Heart left ventricle (tissue), 13 donors: Measurements from ENCODE around the gene KRTAP5-6.

Experiments used
- CTCF ChIP-seq, 12 donors: fragments of 200-600 bp; sonication (generic) in 4 of 12; IDR thresholded peaks; one replicate each; pipeline versions ENCODE4 v1.5.0 to v1.8.0; 2018 to 2022; ENCODE audit warnings: antibody characterized with exemption in 12 of 12, mild to moderate bottlenecking in 5 of 12
- POLR2A ChIP-seq, 2 donors: fragments of 450-650 bp; IDR thresholded peaks; one replicate each; pipeline ENCODE4 v1.6.1; 2017; ENCODE audit warnings: antibody characterized with exemption in 2 of 2, mild to moderate bottlenecking in 2 of 2, moderate library complexity in 2 of 2
- donor health status: ischemic (EF 13 %, LVEDD 7.1; RV severe dilation, severe dysfunction).
- donor health status: DM: no; HTN: yes; CAD: no.
- donor health status: DM: no; HTN: no; CAD: no.
- donor health status: ischemic (EF 25% LVEDD 6.9; RV normal size, moderate dysfunction).
- donor health status: ischemic (EF 25% LVEDD 5.7; RV mildly dilated, moderate dysfunction).
- donor health status: ischemic (EF 35%, LVEDD 5.7; RV mildly dilated, moderate dysfunction).
- donor health status: nonischemic (EF 11% LVEDD 7.7; RV severe dilation, severe dysfunction).
- donor health status: DM: yes; HTN: yes; CAD: no.
- donor health status: PGD.
- donor health status: ischemic (EF 29% LVEDD 5.4; RV normal size, mild dysfunction).
- donor health status: nonischemic (EF 23%, LVEDD 6.1; RV moderate dilation, normal function).

GRCh38 chr11:1676229-1676740, 20.7 kb upstream of the KRTAP5-6 start:
- TF ChIP-seq CTCF (IDR thresholded peaks at IDR 0.05): no peak
- no peak for TF ChIP-seq POLR2A (IDR thresholded peaks at IDR 0.05)
